Epithelial cell of esophagus (primary cell): ENCODE results near the gene TSSC4.

ENCODE experiments used
- DNase-seq: peaks from one replicate; pipeline ENCODE4 v3.0.0; 2010; ENCODE audit warnings: low read depth
- H3K4me3 ChIP-seq: 2 replicates; pipeline ENCODE4 v1.5.1; 2011; ENCODE audit warnings: mild to moderate bottlenecking, low read length, control low read depth
- TF ChIP-seq, protein P1 (sequence below): IDR thresholded peaks from 2 replicates; pipeline ENCODE4 v1.5.1; 2011; ENCODE audit warnings: low read depth, mild to moderate bottlenecking, low read length, control low read depth, inconsistent platforms; ENCODE audit not compliant: insufficient read depth; ENCODE audit errors: missing control alignments

TSSC4 gene

DNA sequence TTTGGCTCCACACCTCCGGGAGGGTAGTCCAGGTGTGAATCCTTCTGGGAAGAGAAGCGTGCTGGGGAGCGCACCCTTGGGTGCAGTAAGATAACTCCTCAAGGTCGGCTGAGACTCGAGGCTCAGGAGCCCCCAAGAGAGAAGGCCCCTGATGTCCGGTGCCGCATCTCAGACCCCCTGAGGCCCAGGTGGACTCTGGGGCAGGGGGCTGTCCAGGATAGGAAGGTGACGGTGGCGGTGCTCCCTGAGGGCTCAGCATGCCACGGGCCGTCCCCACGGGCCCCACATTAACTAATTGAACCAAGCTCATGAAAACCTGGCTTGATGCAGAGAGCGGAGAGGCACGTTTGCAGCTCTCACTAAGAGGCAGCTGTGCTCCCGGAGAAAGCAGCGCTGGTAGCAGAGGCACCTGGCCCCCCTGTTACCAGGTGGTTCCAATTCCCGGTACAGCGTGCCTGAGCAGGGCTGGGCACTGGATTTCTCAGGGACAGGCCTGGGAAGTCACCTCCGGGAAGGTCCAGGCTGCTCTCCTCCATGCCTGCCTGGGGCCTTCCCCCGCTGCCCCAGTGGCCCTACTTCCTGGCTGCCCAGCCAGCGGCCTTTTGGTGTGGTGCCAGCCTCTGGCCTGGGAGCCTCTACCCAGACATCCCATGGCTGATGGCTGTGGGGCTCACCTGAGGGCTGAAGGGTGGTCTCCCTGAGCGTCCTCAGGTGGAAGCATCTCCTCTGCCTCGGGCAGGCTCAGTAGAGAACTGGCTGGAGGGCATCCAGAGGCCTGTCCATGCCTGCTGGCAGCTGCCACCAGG lies 45.4 kb downstream of the TSSC4 start:
- TF ChIP-seq, protein P1, sequence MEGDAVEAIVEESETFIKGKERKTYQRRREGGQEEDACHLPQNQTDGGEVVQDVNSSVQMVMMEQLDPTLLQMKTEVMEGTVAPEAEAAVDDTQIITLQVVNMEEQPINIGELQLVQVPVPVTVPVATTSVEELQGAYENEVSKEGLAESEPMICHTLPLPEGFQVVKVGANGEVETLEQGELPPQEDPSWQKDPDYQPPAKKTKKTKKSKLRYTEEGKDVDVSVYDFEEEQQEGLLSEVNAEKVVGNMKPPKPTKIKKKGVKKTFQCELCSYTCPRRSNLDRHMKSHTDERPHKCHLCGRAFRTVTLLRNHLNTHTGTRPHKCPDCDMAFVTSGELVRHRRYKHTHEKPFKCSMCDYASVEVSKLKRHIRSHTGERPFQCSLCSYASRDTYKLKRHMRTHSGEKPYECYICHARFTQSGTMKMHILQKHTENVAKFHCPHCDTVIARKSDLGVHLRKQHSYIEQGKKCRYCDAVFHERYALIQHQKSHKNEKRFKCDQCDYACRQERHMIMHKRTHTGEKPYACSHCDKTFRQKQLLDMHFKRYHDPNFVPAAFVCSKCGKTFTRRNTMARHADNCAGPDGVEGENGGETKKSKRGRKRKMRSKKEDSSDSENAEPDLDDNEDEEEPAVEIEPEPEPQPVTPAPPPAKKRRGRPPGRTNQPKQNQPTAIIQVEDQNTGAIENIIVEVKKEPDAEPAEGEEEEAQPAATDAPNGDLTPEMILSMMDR = no peak
- no peak for DNase-seq
- H3K4me3 ChIP-seq = no peak overlapping the region

DNA sequence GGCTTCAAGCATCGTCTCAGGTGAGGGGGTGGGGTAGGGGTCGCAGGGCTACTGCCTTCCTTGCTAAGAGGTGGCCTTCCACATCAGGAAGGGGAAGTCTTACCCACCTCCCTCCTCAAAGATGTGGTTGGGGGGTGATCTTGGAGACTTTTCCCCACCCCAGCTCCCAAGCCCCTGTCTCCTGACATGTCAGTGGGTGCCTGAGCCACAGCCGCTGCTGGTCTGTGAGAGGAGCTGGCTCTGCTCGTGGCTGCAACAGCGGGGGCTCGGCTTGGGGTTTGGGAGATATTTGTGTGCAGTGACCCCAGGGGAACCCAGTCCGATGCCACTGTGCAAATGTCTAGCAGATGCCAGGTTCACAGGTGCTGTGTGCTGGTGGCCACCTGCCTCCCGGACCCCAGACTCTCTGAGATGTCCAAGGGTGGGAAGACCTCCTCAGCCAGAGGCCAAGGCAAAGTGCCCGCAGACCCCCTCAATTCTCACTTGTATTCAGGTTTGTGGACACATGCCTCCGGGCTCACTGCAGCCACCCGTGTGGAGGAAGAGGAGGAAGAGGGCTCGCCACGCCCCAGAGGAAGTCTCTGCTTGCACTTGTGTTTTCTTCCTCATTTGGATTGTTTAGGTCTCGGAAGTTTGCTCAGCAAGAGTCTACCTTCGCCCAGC lies 46.2 kb downstream of the TSSC4 start:
- DNase-seq = no peak
- no peak overlapping the region for H3K4me3 ChIP-seq
- TF ChIP-seq, protein P1 = no peak

DNA sequence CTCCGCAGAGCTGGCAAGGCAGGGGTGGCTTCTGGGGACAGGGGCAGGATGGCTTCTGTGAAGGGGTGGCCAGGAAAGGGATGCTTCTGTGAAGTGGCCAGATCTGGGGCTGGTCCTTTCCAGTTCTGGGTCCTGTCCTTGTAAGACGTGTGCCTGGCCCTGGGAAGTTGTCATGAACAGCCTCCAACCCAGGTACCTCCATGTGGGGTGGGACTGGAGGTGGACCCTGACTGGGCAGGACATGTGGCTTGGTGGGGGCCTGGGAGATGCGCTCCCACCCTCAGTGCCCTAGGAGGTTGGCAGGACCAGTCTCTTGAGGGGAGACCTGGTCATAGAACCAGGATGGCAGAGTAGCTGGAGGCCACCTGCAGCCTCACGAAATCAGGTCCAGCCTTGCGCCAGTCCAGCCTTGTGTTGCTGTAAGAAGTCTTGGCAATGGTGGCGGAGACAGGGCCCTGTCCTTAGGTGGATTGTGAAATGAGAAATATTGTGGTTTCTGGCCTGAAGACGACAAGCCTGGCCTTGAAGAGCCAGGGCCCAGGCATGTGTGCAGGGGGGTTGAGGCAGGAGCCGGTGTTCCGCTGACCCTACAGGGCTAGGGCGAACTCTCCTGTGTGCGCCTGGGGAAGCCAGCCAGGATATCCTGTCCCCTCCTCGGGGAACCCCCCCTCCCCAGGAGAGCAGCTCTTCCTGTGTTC lies 46.9 kb downstream of the TSSC4 start:
- H3K4me3 ChIP-seq = no peak overlapping the region
- TF ChIP-seq, protein P1 = no peak

DNA sequence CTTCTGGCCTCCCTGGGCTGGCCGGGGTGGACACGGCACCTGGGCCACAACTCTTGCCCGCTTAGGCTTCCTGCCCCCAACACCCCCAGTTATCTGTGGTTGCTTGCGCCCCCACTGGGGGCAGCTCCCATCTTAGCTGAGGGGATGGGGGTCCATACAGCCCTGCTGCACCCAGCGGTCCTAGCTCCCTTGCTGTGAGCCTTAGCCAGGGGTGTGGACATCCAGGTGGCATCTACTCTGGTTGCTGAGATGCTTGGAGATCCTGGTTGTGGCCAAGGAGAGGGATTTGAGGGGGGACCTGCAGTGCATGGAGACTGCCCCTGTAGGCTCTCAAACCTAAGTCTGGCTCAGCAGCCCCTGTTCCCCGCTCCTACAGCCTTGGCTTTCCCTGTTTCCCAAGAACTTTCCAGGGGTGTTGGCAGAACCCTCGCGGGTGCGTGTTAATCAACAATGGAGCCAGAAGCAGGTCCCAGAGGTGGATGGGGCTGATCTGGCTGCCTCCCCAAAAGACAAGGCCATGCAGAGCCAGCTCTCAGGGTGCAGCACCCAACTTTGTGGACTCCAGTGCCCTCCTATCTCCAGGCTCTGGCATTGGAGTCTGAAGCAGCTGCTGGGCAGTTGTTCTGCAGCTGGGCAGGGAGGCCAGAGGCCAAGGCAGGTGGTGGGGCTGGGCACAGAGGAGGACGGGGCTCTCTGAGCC lies 47.6 kb downstream of the TSSC4 start:
- no peak for DNase-seq
- no peak overlapping the region for H3K4me3 ChIP-seq
- TF ChIP-seq, protein P1 = no peak

More for the DNA sequence above, 46.9 kb downstream of the TSSC4 start:
- no peak for DNase-seq

DNA sequence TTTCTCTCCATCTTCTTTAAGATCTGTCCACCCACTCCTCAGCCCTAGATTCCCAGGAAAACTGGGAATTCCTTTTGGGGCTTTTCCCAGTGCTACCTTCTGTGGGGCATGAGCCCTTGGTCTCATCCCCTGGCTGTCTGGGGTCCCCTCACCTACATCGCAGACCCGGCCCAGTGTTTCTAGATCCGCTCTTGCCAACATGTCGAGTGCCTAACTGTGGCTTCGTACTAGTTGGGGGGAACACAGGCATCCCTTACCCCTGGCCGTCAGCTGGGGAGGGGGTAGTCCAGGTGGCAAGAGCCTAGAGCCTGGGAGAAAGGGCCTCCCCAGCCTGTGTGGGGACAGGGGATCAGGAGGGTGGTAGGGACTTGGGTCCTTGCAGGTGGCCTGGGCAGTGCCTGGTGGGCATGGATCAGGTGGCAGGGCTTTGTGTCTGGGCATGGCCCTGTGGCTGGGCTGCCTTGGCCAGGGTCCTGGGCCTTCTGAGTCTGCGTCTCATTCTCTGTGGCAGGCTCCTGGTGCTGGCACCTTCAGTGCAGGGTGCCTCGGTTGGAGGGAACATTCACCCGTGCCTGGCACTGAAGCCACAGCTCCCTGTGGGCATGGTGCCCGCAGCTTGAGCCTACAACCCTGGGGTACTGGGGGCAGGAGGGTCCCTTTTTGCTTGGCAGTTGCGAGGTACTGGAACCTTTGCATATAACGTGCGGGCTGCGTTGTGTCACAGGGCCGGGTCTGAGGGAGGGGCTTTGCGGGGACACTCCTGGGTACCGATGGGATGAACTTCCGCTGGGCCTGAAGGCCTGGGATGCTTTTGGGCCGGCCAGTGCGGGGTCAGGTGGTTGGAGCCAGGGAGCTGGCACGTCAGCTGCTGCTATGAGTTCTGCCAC lies 48.4 kb downstream of the TSSC4 start:
- no peak for DNase-seq
- TF ChIP-seq, protein P1 = no peak
- H3K4me3 ChIP-seq = no peak overlapping the region
